Natural killer cell (primary cell): Measurements from ENCODE around the gene IDE. TPM values are rescaled to one million over a fixed set of nuclear protein-coding genes. Genes with fewer than 3 reads are reported as not detected.

Source experiments
- ATAC-seq, 3 donors: fragments of 150-1000 bp in 2 of 3; fragments of 200-7000 bp in 1 of 3; cut with Tn5 transposase; 1 replicate in 1 of 3; 2 replicates in 2 of 3; pipeline ENCODE4 v1.10.0; 2021; ENCODE audit warnings: mild to moderate bottlenecking in 2 of 3, moderate library complexity in 2 of 3
- DNase-seq, 2 donors: peaks; one replicate each; pipeline versions ENCODE4 v3.0.0 to v3.0.0-alpha.2; 2013 to 2021; ENCODE audit warnings: mixed read lengths in 1 of 2
- H3K27ac ChIP-seq: one replicate; pipeline ENCODE4 v1.5.1; 2013; ENCODE audit warnings: mild to moderate bottlenecking, low read length
- H3K27me3 ChIP-seq: one replicate; pipeline ENCODE4 v1.6.1; 2013; ENCODE audit warnings: low read length; ENCODE audit not compliant: control insufficient read depth, insufficient read depth
- H3K36me3 ChIP-seq: one replicate; pipeline ENCODE4 v1.6.1; 2013; ENCODE audit warnings: low read length; ENCODE audit not compliant: control insufficient read depth, insufficient read depth
- H3K4me1 ChIP-seq: one replicate; pipeline ENCODE4 v1.6.1; 2013; ENCODE audit warnings: low read length; ENCODE audit not compliant: control insufficient read depth, insufficient read depth
- H3K4me3 ChIP-seq: one replicate; pipeline ENCODE4 v1.5.1; 2013; ENCODE audit warnings: low read length
- H3K9me3 ChIP-seq: one replicate; pipeline ENCODE4 v1.6.1; 2013; ENCODE audit warnings: low read length; ENCODE audit not compliant: control insufficient read depth, insufficient read depth
- H3K27ac Mint-ChIP-seq, 2 donors: one replicate each; pipeline ENCODE4 v1.8.0; 2022; ENCODE audit warnings: mild to moderate bottlenecking in 2 of 2, mixed read lengths in 2 of 2, moderate library complexity in 1 of 2
- H3K27me3 Mint-ChIP-seq, 2 donors: one replicate each; pipeline ENCODE4 v1.8.0; 2022; ENCODE audit warnings: low read depth in 2 of 2, mixed read lengths in 2 of 2
- H3K36me3 Mint-ChIP-seq: one replicate; pipeline ENCODE4 v1.8.0; 2022; ENCODE audit warnings: mixed read lengths
- H3K4me1 Mint-ChIP-seq, 2 donors: one replicate each; pipeline ENCODE4 v1.8.0; 2022; ENCODE audit warnings: mixed read lengths in 2 of 2
- H3K4me3 Mint-ChIP-seq: one replicate; pipeline ENCODE4 v1.8.0; 2022; ENCODE audit warnings: mild to moderate bottlenecking, moderate library complexity, mixed read lengths
- H3K9me3 Mint-ChIP-seq, 2 donors: one replicate each; pipeline ENCODE4 v1.8.0; 2022; ENCODE audit warnings: mixed read lengths in 2 of 2
- CTCF ChIP-seq: fragments of 200-600 bp; IDR thresholded peaks from one replicate; pipeline ENCODE4 v1.8.0; 2022; ENCODE audit warnings: antibody characterized with exemption
- WGBS: methylation state at CpG from one replicate; pipeline ENCODE4 v1.1.7; 2013; ENCODE audit warnings: missing lambda C conversion rate; ENCODE audit not compliant: insufficient coverage; 5-methylcytosine and 5-hydroxymethylcytosine counted together
- intact Hi-C: fragments of 100-400 bp; cut with micrococcal nuclease; formaldehyde crosslinking; loops from one replicate; pipeline ENCODE4 v1.14.2; 2022
- total RNA-seq, 4 donors: library from RNA; stranded (reverse); fragments of 120-200 nt in 1 of 4; gene quantifications; one replicate each; pipeline versions ENCODE4 v1.2.3 to v1.2.4, GENCODE V29; 2013 to 2022

IDE gene
- total RNA-seq, 3 donors from 2014 or later (not counting 1 experiment from before 2014, with no cell fraction given), result 18.2 to 23.5 (median 21.8) TPM

- no peak for TF ChIP-seq CTCF
- Mint-ChIP-seq H3K9me3 (no peaks in the 10 kb centered on the region), H3K4me3 (no peak overlapping the region), H3K4me1 (no peaks in the 10 kb centered on the region), H3K27me3 (no peaks in the 10 kb centered on the region), H3K36me3 (no peaks in the 10 kb centered on the region), H3K27ac (no peak overlapping the region)
- Histone ChIP-seq H3K27ac (no peak overlapping the region), H3K27me3 (no peaks in the 10 kb centered on the region), H3K4me3 (no peak overlapping the region), H3K4me1 (no peaks in the 10 kb centered on the region), H3K9me3 (no peaks in the 10 kb centered on the region), H3K36me3 (peaks cover 14% of the 10 kb centered on the region)
- intact Hi-C loops, result no loop called here
- 90% methylated on average over 3 of the region's 4 CpGs for WGBS
- ATAC-seq (no peak), DNase-seq (no peak)
These were observed 35.5 kb downstream of the IDE start for GRCh38 chr10:92538231-92538958.

DNA sequence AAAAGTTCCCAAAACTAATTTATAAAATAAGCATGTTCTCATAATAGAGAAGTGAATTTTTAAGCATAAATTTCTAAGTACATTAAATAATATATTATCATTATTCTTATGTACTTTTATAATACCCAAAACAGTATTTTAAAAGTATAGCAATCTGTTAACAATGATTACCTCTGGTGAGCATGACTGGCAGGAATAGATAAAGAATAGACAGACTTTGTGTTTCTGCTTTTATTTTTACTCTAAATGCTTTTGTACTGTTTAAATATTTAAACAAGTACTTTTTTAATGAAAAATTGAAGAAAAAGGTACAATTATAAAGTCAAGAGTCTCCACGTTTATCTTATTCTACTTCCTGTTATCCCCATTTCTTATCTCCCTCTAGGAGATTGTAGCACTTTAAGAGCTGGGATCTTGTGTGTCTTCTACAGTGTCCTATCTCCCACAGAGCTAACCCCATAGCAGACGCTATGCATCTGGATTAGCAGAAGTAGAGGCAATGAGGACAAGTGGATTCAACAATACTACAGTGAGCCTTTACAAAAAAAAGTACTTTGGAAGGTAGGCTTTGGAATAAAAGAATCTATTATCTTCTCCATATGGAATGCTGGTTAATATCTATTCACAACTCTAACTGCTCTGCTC is 42.9 kb downstream of the IDE start:
- intact Hi-C loops, result no loop called here
- H3K9me3 Mint-ChIP-seq, result no peaks in the 10 kb centered on the region
- no peak for TF ChIP-seq CTCF
- no peak overlapping the region for H3K4me3 Mint-ChIP-seq
- no peak for DNase-seq
- H3K9me3 ChIP-seq, result no peaks in the 10 kb centered on the region
- no peaks in the 10 kb centered on the region for H3K4me1 Mint-ChIP-seq
- H3K4me1 ChIP-seq, result no peaks in the 10 kb centered on the region
- no peaks in the 10 kb centered on the region for H3K27me3 ChIP-seq
- no peak overlapping the region for H3K27ac ChIP-seq
- no peak for ATAC-seq
- H3K27ac Mint-ChIP-seq, result no peak overlapping the region
- peaks cover 32% of the 10 kb centered on the region for H3K36me3 ChIP-seq
- no peaks in the 10 kb centered on the region for H3K36me3 Mint-ChIP-seq
- H3K27me3 Mint-ChIP-seq, result no peaks in the 10 kb centered on the region
- no CpG with 5 or more reads among the region's 2 CpGs for WGBS
- no peak overlapping the region for H3K4me3 ChIP-seq

DNA sequence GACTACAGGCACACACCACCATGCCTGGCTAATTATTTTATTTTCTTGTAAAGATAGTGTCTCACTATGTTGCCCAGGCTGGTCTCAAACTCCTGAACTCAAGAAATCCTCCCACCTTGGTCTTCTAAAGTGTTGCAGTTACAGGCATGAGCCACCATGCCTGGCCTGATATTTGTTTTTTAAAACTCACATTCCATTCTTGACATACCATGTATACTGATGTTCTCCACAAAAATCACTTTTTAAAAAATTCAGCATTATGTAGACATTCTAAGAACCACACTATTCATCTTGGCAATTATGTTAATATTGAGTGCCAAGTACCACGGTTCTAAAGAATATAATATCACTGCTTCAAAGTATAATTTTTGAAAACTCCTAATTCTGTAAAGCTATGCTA is 43.5 kb downstream of the IDE start:
- no peaks in the 10 kb centered on the region for H3K9me3 Mint-ChIP-seq

More for the DNA sequence above, 43.5 kb downstream of the IDE start:
- intact Hi-C loops, result no loop called here
- Mint-ChIP-seq H3K4me3 (no peak overlapping the region), H3K4me1 (no peaks in the 10 kb centered on the region), H3K36me3 (no peaks in the 10 kb centered on the region), H3K27me3 (no peaks in the 10 kb centered on the region), H3K27ac (no peak overlapping the region)
- DNase-seq (no peak), ATAC-seq (no peak)
- TF ChIP-seq CTCF, result no peak
- Histone ChIP-seq H3K4me3 (no peak overlapping the region), H3K27ac (no peak overlapping the region), H3K4me1 (no peaks in the 10 kb centered on the region), H3K9me3 (no peaks in the 10 kb centered on the region), H3K36me3 (peaks cover 29% of the 10 kb centered on the region), H3K27me3 (no peaks in the 10 kb centered on the region)
- WGBS, result 100% methylated on average over 1 of the region's 1 CpG
